Activated CD8-positive, alpha-beta memory T cell treated with anti-CD3 and anti-CD28 coated beads, Interleukin-2, amount 50 U/mL, for 4 hours (primary cell): Measurements from ENCODE around the gene MYLK.

Experiments used
- DNase-seq: peaks from one replicate; pipeline ENCODE4 v3.0.0-alpha.2; 2020

The MYLK gene

DNA sequence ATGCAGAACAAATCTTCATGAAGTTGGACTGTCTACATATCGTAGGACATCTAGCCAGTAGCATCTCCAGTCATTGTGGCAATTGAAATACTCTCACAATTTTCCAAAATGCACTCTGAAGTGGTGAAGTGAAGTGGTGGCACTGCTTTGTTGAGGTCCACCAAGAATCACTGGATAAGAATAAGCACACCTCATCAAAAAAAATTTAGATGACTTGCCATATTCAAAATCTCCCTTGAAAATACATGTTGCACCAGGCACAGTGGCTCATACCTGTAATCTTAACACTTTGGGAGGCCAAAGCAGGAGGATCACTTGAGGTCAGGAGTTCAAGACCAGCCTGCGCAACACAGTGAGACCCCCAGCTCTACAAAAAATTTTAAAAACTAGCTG is 312.2 kb downstream of the MYLK start:
- no peak for DNase-seq

DNA sequence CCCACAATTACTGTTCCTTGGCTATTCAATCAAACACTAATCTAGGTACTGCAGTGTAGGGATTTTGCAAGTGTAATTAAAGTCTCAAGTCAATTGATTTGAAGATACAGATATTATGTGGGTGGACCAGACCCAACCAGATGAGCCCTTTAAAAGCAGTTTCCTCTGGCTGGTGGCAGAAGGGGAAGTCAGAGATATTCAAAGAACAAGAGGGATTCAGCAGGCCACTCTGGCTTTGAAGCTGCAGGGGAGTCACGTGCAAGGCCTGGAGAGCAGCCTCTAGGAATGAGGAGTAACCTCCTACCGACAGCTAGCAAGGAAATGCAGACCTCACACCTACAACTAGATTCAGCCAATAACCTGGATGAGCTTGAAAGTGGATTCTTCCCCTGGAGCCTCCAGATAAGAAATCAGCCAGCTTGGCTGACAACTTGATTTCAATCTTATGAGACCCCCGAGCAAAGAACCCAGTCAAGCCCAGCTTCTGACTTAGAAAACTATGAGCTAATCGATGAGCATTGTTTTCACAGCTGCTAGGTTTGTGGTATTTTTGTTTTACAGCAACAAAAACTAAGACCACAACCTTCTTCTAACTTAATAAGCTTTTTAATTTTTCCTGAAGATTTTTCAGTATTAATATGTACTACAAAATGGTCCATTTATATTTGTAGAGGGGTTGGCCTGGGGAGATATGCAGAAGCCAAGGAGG is 312.7 kb downstream of the MYLK start:
- DNase-seq, result no peak

DNA sequence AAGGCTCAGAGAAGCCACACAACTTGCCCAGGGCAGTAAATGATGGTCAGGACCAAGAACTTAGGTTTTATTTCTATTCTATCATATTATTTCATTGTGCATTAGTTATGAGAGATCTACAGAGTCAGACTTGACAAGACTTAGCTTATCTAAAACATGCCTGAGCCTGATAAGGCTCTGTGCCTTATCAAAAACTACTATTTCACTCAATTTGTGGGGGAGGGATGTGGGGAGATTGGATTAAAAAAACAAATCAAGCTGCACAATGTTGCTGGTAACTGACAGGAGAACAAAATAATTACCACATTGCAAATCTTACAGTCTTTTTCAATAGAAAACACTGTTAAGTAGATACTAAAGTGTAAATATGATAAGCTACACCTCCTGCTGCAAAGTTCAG is 315.3 kb downstream of the MYLK start:
- no peak for DNase-seq

DNA sequence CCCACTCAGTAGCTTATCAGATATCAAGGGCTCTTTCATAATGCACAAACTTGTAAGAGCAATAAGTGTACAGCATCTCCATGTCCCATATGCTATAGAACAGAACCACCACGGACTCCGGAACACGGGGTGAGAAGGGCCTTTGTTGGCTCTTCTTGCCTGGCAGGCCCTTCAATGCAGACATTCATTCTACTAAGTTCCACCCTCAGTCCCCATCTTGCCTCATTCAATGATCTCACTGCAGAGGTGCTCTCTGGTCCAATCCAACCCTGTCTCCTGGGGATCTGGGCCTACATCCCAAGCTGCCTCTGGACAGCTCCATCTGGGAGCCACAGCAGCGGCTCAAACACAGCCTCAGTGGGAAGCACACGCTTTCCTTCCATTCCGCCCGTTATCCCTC is 316.1 kb downstream of the MYLK start:
- DNase-seq, result no peak

DNA sequence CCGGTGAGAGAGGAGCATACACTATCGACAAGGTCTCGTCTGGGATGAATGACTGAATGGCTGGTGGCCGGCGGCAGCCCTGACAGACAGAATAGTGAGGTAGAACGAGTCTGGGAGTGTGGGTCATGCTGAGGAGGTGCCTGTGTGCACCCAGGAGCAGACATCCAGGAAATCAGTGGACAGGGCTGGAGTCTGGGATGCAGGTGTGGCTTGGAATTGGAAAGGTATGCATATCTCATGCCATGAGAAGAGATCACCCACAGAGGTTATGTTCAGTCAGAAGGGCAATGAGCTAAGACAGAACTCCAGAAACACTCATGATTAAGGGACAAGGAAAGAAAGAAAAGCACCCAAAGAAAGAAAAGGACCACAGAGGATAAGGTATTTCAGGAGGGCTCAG is 320.1 kb downstream of the MYLK start:
- no peak for DNase-seq

DNA sequence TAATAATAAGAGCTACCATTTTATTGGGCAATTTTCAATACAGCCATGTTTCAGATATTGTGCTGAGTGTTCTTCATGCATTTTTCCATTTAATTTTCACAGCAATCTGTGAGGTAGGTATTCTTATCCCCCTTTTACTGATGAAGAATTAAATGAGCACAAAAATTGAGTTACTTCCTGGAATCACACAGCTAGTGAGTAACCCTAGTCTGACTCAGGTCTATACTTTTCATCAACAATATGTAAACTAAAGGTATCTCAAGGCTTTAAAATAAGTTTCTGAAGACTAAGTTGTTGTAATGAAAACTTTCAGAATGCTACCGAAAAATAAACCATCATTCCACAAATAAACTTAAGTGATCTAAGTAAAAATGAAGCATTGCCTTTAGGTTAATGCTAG is 321.6 kb downstream of the MYLK start:
- no peak for DNase-seq

DNA sequence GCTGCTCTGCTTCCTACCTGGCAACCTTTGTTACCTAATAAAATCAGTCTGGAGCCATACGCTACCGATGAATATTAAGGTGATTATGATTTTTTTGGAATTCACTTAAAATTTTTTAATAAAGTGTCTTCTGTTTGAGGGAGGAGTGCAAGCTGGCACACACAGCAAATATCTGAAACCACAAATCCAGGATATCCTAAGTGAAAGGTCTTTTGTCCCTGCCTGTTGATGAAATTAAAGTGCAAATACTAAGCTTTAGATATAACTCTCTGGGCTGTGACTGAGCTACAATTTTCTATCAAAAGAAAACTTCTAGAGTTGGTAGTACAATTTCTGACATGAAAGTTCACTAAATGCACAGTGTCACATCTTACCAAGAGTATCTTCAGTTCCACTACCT is 322.9 kb downstream of the MYLK start:
- DNase-seq, result no peak
